GM21825 (cell line): ENCODE measurements around the gene PCDHGC5.
A peak's percentile ranks its signal among the peaks of the same experiment; 100 is the strongest.

Source experiments
- ATAC-seq: cut with Tn5 transposase; IDR thresholded peaks from one replicate; pipeline ENCODE4 v1.9.1; 2021; ENCODE audit warnings: mild to moderate bottlenecking, moderate library complexity; ENCODE audit not compliant: unreplicated experiment

The PCDHGC5 gene

DNA sequence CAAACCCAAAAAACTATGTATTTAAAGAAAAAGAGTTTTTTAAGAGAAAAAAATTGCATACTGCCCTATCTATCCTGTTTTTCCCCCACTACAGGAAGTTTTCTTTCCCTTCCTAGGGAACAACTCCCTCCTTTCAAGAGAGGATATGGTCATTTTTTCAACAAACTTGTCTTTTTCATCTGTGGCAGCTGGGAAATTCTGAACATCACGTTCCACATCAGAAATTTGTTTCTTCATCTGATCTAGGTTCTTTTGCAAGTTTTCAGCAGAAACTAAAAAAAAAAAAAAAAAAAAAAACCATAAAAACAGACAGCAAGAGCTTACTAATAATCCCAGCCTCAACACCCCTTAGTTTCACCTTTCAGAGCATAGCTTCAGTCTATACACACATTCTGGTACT lies 38.5 kb downstream of the PCDHGC5 start:
- ATAC-seq = no peak

DNA sequence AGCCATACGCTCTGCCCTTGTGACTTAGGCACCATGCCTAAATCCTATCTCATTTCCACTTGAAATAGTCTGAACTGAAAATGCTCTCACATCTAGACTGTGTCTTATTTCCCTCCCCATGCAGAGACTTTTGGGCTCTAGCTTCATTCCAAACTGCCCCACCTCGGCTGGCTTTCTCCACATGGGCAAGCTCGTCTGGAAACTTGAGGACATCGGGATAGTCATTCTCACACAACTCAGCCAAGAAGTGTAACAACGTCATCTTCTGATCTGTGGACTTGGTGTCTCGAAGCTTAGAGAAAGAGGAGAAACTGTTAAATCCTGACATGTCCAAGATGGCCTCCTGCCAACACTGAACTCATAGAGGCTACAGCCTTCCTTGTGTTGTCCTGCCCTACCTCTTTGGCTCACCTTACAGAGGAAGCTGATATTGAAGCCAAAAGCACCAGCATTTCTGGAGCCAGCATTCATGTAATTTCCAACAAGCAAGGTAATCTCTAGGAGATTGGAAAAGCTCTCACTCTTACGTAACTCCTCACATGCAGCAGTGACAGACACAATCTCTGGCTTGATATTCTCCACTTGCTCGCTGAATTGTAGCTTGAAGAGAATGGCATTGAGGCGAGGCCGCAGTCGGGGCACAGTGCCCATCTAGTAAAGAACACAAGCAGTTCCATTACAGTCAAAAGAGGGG lies 39.6 kb downstream of the PCDHGC5 start:
- ATAC-seq = no peak

DNA sequence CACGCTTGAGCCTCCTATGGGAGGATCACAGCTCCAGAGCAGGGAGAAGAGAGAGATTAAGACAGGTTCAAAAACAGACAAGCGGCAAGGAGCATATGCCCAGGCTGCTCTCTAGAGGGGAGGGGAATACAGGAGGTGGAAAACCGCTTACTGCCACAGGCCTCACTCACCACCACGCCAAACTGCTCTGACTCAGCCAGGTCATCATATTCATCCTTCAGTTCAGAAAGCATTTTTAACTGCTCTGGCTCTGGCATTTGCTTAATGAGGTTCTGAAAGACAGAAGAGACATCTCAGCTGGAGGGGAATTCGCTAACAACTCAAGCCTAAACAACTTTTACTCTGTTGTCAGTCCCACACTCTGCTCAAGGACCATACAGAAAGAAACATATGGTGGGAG lies 40.1 kb downstream of the PCDHGC5 start:
- ATAC-seq = peak; percentile 46

DNA sequence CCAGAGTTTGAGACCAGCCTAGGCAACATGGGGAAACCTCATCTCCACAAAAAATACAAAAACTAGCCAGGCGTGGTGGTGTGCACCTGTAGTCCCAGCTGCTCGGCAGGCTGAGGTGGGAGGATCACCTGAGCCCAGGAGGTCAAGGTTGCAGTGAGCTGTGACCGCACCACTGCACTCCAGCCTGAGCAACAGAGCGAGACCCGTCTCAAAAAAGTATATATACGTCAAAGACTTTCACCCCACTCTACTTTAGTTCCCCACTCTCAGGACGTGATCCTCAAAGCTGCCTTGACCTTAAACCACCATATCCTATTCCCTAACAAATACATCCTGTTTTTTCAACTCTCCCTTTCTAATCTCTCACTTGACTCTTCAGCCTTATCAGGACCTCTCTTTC lies 41.0 kb downstream of the PCDHGC5 start:
- no peak for ATAC-seq

DNA sequence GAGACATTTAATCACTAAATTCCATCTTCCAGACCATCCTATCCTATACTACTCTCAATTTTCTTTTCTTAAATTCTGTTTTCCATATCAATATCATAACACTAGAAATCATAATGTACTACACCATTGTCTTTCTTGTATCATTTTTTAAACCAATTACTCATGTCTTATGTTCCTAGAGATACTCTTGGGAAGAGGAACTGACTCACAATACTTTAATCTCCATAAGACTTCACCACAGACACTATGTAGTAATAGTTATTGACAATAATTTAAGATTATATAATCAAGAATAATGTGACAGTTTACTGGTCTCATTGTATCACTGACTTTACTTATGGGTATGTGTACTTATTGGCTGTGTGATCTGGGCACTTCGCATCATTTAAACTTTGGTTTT lies 43.8 kb downstream of the PCDHGC5 start:
- no peak for ATAC-seq

DNA sequence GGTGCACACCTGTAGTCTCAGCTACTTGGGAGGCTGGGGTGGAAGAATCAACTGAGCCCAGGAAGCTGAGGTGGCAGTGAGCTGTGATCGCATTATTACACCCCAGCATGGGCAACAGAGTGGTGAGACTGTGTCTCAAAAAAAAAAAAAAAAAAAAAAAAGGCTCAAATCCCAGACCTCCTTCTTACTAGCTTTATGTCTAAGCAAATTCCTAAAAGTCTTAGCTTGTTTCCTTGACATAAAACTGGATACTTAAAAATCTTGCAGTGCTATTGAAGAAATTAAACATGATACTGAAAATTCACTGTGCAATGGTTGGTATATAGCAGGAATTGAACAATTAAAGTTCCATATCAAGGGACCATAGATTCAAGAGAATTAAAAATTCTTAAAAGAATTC lies 45.0 kb downstream of the PCDHGC5 start:
- ATAC-seq = no peak

DNA sequence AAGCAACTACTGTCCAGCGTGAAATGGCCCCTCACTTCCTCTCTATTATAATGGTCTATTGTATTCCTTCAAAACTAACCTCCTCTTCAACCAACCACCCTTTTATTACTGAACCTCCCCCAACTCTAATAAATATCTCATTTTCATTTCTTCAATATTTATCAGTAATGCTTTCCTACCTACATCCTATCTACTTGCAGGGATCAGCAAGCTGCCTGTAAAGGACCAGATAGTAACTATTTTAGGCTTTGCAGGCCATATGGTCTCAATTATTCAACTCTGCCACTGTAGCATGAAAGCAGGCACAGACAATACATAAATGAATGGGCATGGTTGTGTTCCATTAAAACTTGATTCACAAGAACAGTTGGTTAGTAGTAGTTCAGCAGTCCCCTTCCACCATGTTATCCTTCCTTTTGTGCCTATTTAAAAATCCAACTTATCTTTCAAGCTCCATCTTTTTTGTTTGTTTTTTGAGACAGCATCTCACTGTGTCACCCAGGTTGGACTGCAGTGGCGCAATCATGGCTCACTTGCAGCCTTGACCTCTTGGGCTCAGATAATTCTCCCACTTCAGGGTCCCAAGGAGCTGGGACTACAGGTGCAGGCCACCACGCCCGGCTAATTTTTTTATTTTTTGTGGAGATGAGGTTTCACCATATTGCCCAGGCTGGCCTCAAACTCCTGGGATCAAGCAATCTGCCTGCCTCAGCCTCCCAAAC lies 45.8 kb downstream of the PCDHGC5 start:
- no peak for ATAC-seq
